Hematopoietic multipotent progenitor cell (in vitro differentiated cells): ENCODE data around the gene MVB12B. TPM values are rescaled to one million over a fixed set of nuclear protein-coding genes. Genes with fewer than 3 reads are reported as not detected.

Source experiments
- DNase-seq, 3 donors: peaks; one replicate each; pipeline ENCODE4 v3.0.0-alpha.2; 2011 to 2015; ENCODE audit warnings: low read depth in 2 of 3, low spot score in 2 of 3
- total RNA-seq: library from RNA; depleted of rRNA; stranded (reverse); fragments of >200 nt; gene quantifications from one replicate; pipeline ENCODE4 v1.2.3, GENCODE V29; 2012

MVB12B gene
- total RNA-seq, 1 donor, result 8.9 TPM

DNA sequence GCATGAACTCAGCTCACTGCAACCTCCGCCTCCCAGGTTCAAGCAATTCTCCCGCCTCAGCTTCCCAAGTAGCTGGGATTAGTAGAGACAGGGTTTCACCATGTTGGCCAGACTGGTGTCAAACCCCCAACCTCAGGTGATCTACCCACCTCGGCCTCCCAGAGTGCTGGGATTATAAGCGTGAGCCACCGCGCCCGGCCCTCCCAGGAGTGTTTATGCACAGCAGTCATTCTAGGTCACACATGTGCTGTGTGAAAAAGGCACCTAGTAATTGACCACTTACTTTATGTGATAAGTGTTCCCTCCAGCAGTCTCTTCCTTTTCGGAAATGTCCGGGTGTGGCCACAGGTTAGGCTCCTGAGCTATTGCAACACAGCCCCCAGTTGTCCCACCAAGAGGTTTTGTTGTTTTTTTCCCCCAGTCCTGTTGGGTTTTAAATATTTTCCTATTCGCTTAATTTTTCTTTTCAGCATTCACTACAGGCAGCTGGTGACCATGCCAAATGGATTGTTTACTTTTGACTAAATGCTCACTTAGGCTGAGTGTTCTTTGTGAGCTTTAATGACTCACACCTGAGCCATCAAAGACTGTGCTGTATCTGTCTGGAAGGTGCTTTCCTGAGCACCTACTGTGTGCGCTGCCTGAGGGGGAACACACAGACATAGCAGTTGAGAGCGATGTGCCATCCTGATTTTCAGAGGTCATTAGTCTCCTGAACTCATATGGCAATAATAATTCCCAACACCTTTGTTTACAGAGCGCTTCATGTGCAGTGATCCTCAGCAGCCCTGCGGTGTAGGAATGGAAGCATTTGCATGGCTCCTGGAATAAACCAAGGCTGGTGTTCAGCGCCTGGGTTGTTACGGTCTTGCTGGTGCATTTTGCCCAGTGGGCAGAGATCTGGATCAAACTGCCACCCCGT lies 94.3 kb downstream of the MVB12B start:
- no peak for DNase-seq

DNA sequence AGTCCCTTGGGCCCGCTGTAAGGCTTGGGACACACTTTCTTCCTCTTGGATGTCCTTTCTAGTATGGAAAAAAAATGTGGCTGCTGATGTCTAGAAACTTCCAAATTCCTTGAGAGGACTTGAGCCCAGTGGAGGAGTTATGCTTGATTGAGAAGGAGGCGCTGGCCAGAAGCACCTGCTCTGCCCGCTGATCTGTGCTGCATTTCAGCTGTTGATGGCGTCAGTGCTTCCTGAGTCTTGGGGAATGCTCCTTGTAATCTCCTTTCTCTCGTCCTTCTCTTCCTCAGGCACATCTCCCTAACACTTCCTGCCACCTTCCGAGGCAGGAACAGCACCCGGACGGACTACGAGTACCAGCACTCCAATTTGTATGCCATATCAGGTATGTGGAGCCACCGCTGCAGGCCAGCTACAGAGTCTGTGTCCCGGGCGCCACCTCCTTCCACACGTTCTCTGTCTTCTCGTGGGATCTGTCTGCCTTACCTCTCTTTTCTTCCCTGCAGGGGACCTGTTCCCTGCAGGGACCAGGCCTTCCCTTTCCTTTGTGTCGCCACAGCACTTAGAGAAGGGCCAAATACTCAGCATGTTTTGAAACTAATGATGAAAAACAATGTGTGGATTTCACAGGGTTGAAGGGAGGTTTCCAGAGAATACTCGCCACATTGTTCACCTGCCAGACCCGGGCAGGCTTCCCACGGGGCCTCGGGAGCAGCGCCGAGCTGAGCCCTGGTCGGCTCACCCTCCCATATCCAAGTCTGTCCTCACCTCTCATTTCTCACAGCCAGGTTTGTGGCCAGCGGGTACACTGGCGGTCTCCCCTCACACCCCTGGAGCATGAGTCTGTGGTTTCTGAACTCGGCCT lies 95.2 kb downstream of the MVB12B start:
- no peak for DNase-seq

DNA sequence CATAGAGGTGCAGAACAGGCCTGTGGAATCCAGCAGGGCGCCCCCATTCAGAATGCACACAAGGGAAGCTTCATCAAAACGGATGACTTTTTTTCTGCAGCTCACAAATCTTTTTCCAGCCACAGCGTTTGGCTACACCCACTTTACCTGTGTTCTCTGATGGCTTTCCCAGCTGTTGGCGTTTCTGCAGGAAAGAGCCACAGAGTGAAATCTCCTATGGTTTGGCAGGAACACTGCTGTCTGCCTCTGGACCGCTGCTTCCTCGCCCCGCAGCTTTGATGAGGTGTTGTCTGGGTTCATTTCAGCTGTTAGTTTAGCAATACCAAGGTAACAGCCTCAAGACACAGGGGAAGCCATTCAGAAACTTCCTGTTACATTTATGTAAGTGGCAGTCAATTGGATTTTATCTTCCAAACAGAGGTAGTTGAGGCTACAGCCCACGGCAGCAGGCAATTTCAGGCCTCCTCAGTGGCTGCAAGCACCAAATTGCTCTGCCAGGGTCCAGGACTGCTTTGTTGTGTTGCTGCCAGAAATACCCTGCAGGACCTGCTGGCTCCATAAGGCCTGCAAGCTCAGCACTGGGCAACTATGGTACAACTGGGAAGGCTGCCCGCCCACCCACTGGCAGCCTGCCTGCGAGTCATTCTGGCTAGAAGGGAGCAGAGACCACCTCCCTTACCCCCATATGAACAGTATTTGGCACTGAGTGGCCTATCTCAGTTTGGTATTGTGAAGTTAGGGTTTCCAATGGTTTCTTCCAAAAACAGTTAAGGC lies 96.7 kb downstream of the MVB12B start:
- DNase-seq, result no peak

- DNase-seq, result no peak
Observed at GRCh38 chr9:126423916-126424185, 97.2 kb downstream of the MVB12B start.

DNA sequence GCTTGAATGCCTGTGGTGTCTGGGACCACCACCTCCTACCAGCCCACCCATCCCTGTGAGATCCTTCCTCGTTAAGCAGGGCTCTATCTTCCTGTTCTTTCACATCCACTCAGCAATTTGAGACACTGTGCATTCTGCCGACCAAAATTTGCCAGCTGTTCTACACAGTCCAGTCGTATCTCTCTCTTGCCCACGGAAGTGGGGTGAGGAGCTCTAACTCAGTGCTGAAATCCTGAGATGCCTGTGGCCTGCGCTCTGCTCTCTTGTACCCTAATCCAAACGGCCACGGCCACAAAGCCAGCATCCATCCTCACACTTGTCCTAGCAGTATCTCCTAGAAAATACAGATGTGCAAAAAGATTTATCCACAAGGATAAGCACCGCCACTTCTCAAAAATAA lies 97.9 kb downstream of the MVB12B start:
- no peak for DNase-seq

GRCh38 chr9:126428534-126429175 lies 102.0 kb downstream of the MVB12B start:
- no peak for DNase-seq

- DNase-seq, result no peak
Observed at GRCh38 chr9:126429190-126429589, 102.6 kb downstream of the MVB12B start.

GRCh38 chr9:126430124-126430523 lies 103.5 kb downstream of the MVB12B start:
- no peak for DNase-seq

DNA sequence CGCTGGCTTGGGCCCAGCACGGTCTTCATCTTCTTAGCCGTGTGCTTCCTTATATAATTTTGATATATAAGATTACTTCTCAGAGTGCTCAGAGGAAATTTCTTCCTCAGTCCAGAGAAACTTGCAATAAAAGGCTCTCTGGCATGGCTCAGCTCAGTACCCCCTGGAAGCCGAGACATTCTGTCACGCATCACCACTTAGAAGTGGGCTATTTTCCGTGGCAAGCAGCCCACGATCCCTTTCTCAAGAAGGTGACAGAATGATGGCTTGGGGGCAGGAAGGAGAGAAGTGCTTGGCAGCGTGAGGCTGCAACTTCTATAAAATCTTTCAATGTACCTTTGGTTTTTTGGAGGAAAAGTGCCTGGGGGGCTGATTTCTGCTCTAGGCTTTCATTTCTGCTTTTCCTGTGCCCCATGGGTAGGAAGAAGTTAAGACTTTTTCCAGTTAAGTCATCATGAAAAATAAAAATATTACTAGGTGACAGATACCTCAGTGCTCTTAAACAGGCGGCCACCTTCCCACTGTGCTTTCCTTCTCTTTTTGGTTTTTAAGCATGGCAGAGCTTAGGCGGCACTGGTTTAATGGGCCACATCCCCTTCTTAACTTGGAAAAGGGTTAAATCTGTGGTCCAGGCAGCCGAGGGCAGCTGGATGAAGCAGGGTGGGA lies 104.6 kb downstream of the MVB12B start:
- DNase-seq, result no peak

DNA sequence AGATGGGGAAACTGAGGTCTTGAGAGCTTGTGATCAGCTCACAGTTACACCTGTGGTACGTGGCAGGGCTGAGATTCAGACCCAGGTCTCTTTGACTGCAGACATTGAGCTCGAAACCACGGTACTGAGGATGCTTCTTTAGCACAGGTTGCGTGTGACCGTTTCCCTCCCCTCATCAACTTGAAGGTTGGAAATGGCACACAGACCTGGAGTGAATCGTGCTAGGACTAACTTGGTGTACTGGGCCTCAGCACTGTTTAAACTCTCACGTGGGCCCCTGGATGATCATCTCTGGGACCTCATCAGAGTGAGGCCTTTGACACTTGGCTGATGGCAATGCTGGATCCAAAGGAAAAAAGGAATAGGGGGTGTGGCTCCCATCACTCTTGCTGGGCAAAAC lies 106.0 kb downstream of the MVB12B start:
- DNase-seq, result no peak

DNA sequence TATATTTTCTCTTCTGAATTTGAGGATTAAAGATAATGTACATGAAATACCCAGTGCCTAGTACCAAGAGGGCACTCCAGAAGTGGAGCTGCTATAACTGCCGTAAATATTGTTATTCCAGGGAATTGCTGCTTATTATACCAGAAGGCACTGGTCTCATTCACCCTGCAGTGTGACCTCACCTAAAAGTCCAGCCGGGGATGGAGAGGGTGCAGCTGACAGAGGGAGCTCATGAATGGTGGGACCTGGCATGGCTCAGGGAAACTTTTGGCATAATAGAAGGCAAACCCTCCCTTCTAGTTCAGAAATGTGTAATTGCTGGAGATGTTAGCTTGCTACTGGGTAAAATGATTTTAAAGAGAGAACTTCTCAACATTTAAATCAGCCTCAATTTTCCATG lies 108.5 kb downstream of the MVB12B start:
- no peak for DNase-seq

- DNase-seq, result no peak
Observed at GRCh38 chr9:126435626-126436025, 109.0 kb downstream of the MVB12B start.

DNA sequence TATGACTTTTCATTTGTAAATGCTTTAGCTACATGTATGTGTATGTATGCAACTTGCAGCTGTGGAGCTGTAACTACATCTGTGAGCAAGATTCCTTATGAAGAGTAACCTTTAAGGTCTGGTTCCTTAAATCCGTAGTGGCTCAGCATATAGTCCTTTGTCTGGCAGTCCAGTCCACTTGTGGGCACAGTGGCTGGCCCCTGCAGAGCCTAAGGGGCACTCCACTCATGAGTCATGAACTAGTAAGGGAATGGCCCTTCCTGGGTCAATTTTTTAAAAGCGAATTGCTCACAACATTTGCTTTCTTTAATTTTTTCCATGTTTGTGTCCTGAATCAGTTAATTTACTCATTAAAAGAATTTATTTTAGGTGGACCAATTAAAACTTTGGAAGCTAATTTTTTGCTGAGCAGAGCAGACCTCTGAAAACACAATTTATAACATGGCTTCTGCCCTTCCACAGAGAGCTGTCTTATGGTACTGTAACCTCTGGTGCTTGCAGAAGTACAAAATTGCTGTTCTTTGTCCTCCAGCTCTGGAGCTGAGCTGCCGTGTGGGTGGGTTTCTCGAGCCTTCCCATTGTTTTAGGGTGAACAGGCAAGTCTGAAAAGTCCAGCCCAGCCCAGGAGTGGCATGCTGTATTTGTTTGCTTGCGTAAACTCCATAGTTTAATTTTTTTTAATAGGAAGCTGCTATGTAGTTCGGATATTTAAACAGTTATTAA lies 110.1 kb downstream of the MVB12B start:
- no peak for DNase-seq

DNA sequence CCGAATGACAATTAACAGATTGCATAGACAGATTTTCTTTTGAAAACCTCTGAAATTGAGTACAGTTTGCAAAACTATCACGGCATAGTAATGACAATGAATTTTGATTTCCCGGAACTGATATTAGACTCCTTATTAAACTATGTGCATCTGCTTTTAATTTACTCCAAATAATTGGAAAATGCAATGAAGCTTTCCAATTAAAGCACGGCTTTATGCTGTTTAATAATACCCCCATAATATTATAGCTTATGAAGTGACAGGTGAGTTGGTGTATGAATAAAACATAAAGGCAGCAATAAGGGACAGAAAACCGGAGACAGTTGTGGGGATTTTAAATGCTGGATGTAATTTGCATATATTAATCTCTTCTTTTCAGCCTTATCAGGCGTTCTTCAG lies 110.6 kb downstream of the MVB12B start:
- DNase-seq, result no peak

DNA sequence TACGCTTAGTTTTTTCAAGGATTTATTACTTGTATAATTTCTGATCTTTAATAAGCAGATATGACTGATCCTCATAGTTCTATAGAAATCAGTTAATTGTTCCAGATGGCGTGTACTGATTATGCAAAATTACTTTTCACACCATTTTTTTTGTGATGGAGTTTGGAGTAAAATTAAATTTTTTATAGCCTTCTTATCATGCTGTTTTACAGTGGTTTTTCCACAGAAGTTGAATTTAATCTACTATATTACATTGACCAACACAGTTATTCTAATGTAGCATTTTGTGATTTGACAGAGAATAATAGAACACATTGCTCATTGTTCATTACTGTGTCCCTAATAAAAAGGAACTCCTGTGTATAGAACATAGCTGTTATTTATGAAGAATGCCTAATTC lies 111.1 kb downstream of the MVB12B start:
- no peak for DNase-seq

GRCh38 chr9:126438741-126439401 lies 112.2 kb downstream of the MVB12B start:
- DNase-seq, result no peak

DNA sequence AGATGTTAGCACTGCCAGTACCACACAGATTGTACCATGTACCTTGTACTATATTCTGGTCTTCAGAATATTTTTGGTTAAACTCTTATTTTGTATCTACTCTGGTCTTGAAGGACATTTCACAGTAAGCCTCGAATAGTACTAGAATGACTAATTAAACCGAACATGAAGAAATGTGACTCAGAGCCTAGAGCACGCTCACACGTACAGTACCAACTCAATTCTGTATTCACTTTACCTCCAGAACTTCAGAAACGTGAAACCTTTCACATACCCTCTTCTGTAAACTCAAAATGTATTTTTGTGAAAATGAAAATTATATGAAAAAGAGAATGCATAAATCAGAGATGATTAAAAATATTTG lies 112.8 kb downstream of the MVB12B start:
- DNase-seq, result no peak

- no peak for DNase-seq
Observed at GRCh38 chr9:126439883-126440653, 113.4 kb downstream of the MVB12B start.
